OCI-LY1 (cell line): ENCODE data around the gene TRIM59.

ENCODE experiments used
- CTCF ChIP-seq: fragments of 200-600 bp; sonication (generic), shearing (Covaris generic); IDR thresholded peaks from 2 replicates; pipeline ENCODE4 v1.5.1; 2017; ENCODE audit warnings: mild to moderate bottlenecking, antibody characterized with exemption, low read length, moderate library complexity, mixed read lengths
- EZH2 ChIP-seq: fragments of 200-600 bp; sonication (generic), shearing (Covaris generic); IDR thresholded peaks from 2 replicates; pipeline ENCODE4 v1.8.0; 2017; ENCODE audit warnings: borderline replicate concordance, mixed run types, mild to moderate bottlenecking, antibody characterized with exemption, low read length, moderate library complexity, mixed read lengths

DNA sequence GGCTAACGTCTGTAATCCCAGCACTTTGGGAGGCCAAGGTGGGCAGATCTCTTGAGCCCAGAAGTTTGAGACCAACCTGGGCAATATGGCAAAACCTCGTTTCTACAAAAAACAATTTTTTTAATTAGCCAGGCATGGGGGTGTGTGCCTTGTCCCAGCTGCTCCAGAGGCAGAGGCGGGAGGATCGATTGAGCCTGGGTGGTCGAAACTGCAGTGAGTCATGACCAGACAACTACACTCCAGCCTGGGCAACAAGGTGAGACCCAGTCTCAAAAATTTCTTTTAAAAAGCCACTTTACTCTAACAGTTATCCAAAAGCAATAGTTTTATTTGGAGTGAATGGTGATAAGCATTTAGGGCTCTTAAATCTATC, 12.5 kb downstream of the TRIM59 start:
- TF ChIP-seq CTCF: no peak
- no peak for TF ChIP-seq EZH2
